ENCODE data around the gene GCDH.
"Not testable (repeated sequence)": the region's sequence is repeated elsewhere in the genome, so short reads cannot be mapped to it uniquely, and the experiment has no call there.

GCDH gene

GRCh38 chr19:12890787-12891552 is at the start of gene GCDH:
TSS of gene GCDH (plus strand) at chr19:12891160. CDS start at chr19:12891305, 145 bp downstream.
- DNase-seq (ENCODE audit: low read depth in 2 of 2): peak; percentile 92 to 93

- no peak for DNase-seq (ENCODE audit: low read depth in 2 of 2)
Observed at GRCh38 chr19:12842511-12842910, 48.4 kb upstream of the GCDH start.

- no peak for DNase-seq (ENCODE audit: low read depth in 2 of 2)
Observed at GRCh38 chr19:12843328-12843727, 47.6 kb upstream of the GCDH start.

GRCh38 chr19:12843999-12844732 is 46.8 kb upstream of the GCDH start:
- no peak for DNase-seq (ENCODE audit: low read depth in 2 of 2)

- not testable (repeated sequence) for DNase-seq (ENCODE audit: low read depth in 2 of 2)
Observed at GRCh38 chr19:12846613-12847012, 44.3 kb upstream of the GCDH start.

- peak; percentile 84 to 86 for DNase-seq (ENCODE audit: low read depth in 2 of 2)
Observed at GRCh38 chr19:12847159-12848139, 43.5 kb upstream of the GCDH start.

- DNase-seq (ENCODE audit: low read depth in 2 of 2): no peak
Observed at GRCh38 chr19:12856653-12857052, 34.3 kb upstream of the GCDH start.

- DNase-seq (ENCODE audit: low read depth in 2 of 2): no peak
Observed at GRCh38 chr19:12858041-12858928, 32.7 kb upstream of the GCDH start.

- DNase-seq (ENCODE audit: low read depth in 2 of 2): no peak
Observed at GRCh38 chr19:12859546-12859945, 31.4 kb upstream of the GCDH start.

GRCh38 chr19:12864143-12864542 is 26.8 kb upstream of the GCDH start:
- DNase-seq (ENCODE audit: low read depth in 2 of 2): no peak

- DNase-seq (ENCODE audit: low read depth in 2 of 2): no peak
Observed at GRCh38 chr19:12864721-12865715, 25.9 kb upstream of the GCDH start.

- no peak for DNase-seq (ENCODE audit: low read depth in 2 of 2)
Observed at GRCh38 chr19:12865746-12866415, 25.1 kb upstream of the GCDH start.

- DNase-seq (ENCODE audit: low read depth in 2 of 2): no peak
Observed at GRCh38 chr19:12866416-12867119, 24.4 kb upstream of the GCDH start.

GRCh38 chr19:12867120-12868099 is 23.6 kb upstream of the GCDH start:
- DNase-seq (ENCODE audit: low read depth in 2 of 2): peak in 1 of 2 donors; percentile 72

- DNase-seq (ENCODE audit: low read depth in 2 of 2): no peak
Observed at GRCh38 chr19:12868540-12869112, 22.3 kb upstream of the GCDH start.

GRCh38 chr19:12871681-12872080 is 19.3 kb upstream of the GCDH start:
- no peak for DNase-seq (ENCODE audit: low read depth in 2 of 2)

- no peak for DNase-seq (ENCODE audit: low read depth in 2 of 2)
Observed at GRCh38 chr19:12872255-12872654, 18.7 kb upstream of the GCDH start.

Data from stimulated activated CD8-positive, alpha-beta memory T cell treated with anti-CD3 and anti-CD28 coated beads, Interleukin-2, amount 100 ng/mL, for 48 hours (primary cell).